Activated B cell treated with CpG ODN at 0.5 μM for 24 hours (primary cell): ENCODE results near the gene RGP1. TPM values are rescaled to one million over a fixed set of nuclear protein-coding genes. Genes with fewer than 3 reads are reported as not detected.

Source experiments
- ATAC-seq: fragments of 200-7000 bp; cut with Tn5 transposase; one replicate; pipeline ENCODE4 v1.10.0; 2021; ENCODE audit warnings: low read depth, mild to moderate bottlenecking, moderate library complexity
- CTCF ChIA-PET: fragments of 350-600 bp; sonication (Branson Sonifier 250); formaldehyde crosslinking; loops from one replicate; lab custom pipeline; 2021; ENCODE audit warnings: antibody characterized with exemption; lab: Charles Lee
- POLR2A ChIA-PET: fragments of 350-600 bp; sonication (Branson Sonifier 250); formaldehyde crosslinking; loops from one replicate; lab custom pipeline; 2021; ENCODE audit warnings: antibody characterized with exemption; lab: Charles Lee
- DNase-seq: peaks from one replicate; pipeline ENCODE4 v3.0.0; 2022
- H3K27ac Mint-ChIP-seq: one replicate; pipeline ENCODE4 v1.8.0; 2020; ENCODE audit warnings: mixed read lengths
- H3K27me3 Mint-ChIP-seq: one replicate; pipeline ENCODE4 v1.8.0; 2021; ENCODE audit warnings: mixed read lengths
- H3K36me3 Mint-ChIP-seq: one replicate; pipeline ENCODE4 v1.8.0; 2021; ENCODE audit warnings: low read depth, mixed read lengths
- H3K4me1 Mint-ChIP-seq: one replicate; pipeline ENCODE4 v1.8.0; 2021; ENCODE audit warnings: mixed read lengths
- H3K4me3 Mint-ChIP-seq: one replicate; pipeline ENCODE4 v1.8.0; 2020; ENCODE audit warnings: mild to moderate bottlenecking, mixed read lengths
- H3K9me3 Mint-ChIP-seq: one replicate; pipeline ENCODE4 v1.8.0; 2020; ENCODE audit warnings: mixed read lengths
- intact Hi-C: fragments of 100-400 bp; cut with micrococcal nuclease; formaldehyde crosslinking; loops from one replicate; pipeline ENCODE4 v1.15.1; 2024
- total RNA-seq: library from RNA; stranded (reverse); gene quantifications from 2 replicates; pipeline ENCODE4 v1.2.3, GENCODE V29; 2022
- TF ChIP-seq, protein P1 (sequence below): fragments of 200-600 bp; IDR thresholded peaks from one replicate; pipeline ENCODE4 v1.8.0; 2022; ENCODE audit warnings: antibody characterized with exemption, mild to moderate bottlenecking

The RGP1 gene
- total RNA-seq, 1 donor from 2014 or later: 25.4 TPM

DNA sequence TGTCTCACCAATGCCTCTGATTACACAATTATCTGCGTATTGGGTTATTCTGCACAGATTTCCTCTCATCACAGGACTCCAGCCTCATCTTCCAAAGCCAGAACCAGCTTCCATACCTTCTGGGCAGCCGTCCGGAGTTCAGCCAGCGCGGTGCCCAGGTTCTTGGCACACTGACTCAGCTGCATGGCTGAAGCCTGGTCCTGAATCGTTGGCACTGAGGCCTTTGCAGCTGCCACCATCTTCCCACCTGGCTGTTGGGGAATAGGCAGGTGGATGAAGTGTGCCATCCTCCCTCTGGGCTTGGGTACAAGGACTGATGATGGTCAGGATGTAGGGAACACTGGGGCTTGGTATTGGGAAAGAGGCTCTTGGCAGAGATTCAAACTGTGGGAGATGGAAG, 35.0 kb upstream of the RGP1 start:
- Mint-ChIP-seq H3K4me1 (peaks cover 15% of the 10 kb centered on the region), H3K27me3 (no peaks in the 10 kb centered on the region), H3K9me3 (no peaks in the 10 kb centered on the region), H3K36me3 (peaks cover 89% of the 10 kb centered on the region), H3K4me3 (no peak overlapping the region), H3K27ac (no peak overlapping the region)
- intact Hi-C loops: no loop called here
- ChIA-PET CTCF (interaction anchor here (2.5 kb wide), 1 partner anchor 18 kb away, joined by 8 read pairs; no protein-coding TSS in a partner anchor), POLR2A (no interaction called here)
- ATAC-seq: no peak
- TF ChIP-seq, protein P1, sequence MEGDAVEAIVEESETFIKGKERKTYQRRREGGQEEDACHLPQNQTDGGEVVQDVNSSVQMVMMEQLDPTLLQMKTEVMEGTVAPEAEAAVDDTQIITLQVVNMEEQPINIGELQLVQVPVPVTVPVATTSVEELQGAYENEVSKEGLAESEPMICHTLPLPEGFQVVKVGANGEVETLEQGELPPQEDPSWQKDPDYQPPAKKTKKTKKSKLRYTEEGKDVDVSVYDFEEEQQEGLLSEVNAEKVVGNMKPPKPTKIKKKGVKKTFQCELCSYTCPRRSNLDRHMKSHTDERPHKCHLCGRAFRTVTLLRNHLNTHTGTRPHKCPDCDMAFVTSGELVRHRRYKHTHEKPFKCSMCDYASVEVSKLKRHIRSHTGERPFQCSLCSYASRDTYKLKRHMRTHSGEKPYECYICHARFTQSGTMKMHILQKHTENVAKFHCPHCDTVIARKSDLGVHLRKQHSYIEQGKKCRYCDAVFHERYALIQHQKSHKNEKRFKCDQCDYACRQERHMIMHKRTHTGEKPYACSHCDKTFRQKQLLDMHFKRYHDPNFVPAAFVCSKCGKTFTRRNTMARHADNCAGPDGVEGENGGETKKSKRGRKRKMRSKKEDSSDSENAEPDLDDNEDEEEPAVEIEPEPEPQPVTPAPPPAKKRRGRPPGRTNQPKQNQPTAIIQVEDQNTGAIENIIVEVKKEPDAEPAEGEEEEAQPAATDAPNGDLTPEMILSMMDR: no peak
- DNase-seq: no peak

DNA sequence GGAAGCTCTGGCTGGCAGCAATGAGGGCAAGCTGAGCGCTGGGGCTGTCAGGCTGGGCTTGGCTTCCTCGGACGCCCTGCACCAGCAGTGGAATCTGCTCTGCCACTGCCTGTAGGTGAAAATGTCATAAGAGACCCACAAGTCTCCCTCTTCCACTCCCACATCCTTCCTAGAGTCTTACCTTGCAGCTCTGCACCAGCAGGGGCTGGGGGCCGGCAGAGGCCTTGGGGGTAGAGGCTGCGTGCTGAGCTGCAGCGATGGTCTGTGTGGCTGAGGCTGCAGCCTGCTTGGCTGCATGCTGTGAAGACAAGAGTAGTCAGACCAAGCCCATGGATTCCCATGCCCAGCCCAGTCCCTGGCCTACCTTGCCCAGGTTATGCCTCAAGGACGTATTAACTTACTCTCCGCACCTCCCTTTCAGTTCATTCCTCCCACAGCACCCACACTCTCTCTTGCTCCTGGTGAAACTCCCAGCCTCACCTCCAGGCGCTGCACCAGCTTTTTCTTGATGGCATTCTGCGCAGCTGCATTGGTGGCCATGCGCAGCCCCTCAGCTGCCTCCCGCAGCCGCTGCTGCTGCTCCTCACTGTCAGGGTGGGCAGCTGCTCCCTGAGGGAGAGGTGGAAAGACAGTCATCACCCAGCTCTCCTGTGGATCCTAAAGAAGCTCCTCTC, 34.4 kb upstream of the RGP1 start:
- no peak for ATAC-seq
- Mint-ChIP-seq H3K9me3 (no peaks in the 10 kb centered on the region), H3K4me1 (peaks cover 20% of the 10 kb centered on the region), H3K27ac (no peak overlapping the region), H3K4me3 (no peak overlapping the region), H3K27me3 (no peaks in the 10 kb centered on the region), H3K36me3 (peaks cover 94% of the 10 kb centered on the region)
- DNase-seq: no peak
- CTCF ChIA-PET: interaction anchor here (2.5 kb wide), 1 partner anchor 18 kb away, joined by 8 read pairs; no protein-coding TSS in a partner anchor
- intact Hi-C loops: loop anchor here (5.0 kb wide), 1 partner anchor 32 kb away; no protein-coding TSS in a partner anchor
- TF ChIP-seq, protein P1: no peak
- POLR2A ChIA-PET: no interaction called here

DNA sequence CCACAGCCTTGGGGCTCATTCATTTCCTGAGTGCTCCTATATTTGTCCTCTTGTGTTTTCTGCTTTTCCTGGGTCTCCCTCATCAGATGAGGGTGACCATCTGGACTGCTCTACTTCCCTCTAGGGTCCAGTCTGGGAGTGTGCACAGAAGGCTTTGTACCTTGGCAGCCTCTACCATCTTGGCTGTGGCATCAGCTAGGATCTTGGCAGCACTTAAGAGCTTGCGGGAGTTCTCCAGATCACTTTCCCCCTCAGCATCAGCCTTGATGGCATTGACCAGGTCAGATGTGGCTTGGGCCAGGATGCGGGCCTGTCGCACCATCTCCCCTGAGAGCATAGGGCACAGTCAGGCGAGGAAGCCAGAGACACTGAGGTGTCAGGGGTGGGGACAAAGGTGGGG, 32.9 kb upstream of the RGP1 start:
- H3K36me3 Mint-ChIP-seq: peaks cover 98% of the 10 kb centered on the region
- ATAC-seq (no peak), DNase-seq (no peak)
- CTCF ChIA-PET: interaction anchor here (2.0 to 2.5 kb wide), 2 partner anchors 14 to 20 kb away, joined by 6 to 8 read pairs; no protein-coding TSS in a partner anchor
- no peak overlapping the region for H3K27ac Mint-ChIP-seq
- POLR2A ChIA-PET: interaction anchor here (1.3 kb wide), 1 partner anchor 16 kb away, joined by 3 read pairs; the partner anchor contains the start of genes CREB3 and TLN1
- TF ChIP-seq, protein P1: no peak
- no peaks in the 10 kb centered on the region for H3K27me3 Mint-ChIP-seq
- intact Hi-C loops: loop anchor here (5.0 kb wide), 1 partner anchor 34 kb away; no protein-coding TSS in a partner anchor
- H3K9me3 Mint-ChIP-seq: no peaks in the 10 kb centered on the region
- no peak overlapping the region for H3K4me3 Mint-ChIP-seq
- peaks cover 26% of the 10 kb centered on the region for H3K4me1 Mint-ChIP-seq

DNA sequence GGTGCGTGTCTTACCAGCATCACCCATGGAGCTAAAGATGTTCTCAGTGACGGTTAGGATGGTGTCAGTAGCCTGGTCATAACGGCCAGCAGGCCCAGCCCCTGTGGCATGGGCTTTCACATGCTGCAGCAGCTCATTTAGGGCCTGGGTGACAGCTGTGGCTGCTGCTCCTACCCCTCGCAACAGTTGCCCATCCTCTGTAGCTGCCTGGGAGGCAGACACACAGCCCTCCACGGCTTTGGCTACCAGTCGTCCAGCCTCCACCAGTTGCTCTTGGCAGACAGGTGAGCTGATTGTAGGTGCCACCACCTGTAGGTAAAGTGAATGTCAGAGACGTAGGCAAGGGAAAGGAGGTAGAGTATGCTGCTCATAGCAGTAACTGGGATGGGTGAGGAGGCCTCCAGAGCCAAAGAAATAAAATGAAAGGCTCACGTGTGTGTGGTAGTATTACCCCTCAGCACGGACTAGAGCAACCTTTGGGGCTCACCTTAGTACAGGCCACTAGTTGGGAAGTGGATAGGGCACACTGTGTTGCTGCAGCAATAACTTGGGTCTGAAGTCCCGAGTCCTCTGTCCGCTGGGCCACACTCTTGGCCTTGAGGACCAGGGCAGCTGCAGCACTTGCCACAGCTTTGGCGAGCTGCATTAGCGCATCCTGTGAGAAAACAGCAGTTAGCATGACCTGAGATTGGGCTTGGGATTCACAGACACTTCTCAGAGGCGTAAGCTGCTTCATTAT, 31.8 kb upstream of the RGP1 start:
- H3K36me3 Mint-ChIP-seq: peaks cover 98% of the 10 kb centered on the region
- intact Hi-C loops: loop anchor here (5.0 kb wide), 1 partner anchor 35 kb away; no protein-coding TSS in a partner anchor
- H3K27ac Mint-ChIP-seq: peak overlapping the region; percentile 56
- CTCF ChIA-PET: interaction anchor here (2.0 to 3.1 kb wide), 2 partner anchors 13 to 21 kb away, joined by 6 to 19 read pairs; no protein-coding TSS in a partner anchor
- no peaks in the 10 kb centered on the region for H3K9me3 Mint-ChIP-seq
- H3K27me3 Mint-ChIP-seq: no peaks in the 10 kb centered on the region
- no peak for DNase-seq
- no peak for ATAC-seq
- peaks cover 26% of the 10 kb centered on the region for H3K4me1 Mint-ChIP-seq
- no peak overlapping the region for H3K4me3 Mint-ChIP-seq
- POLR2A ChIA-PET: interaction anchor here (1.0 to 3.3 kb wide), 3 partner anchors 14 to 29 kb away, joined by 3 to 38 read pairs (median 3); partner anchors contain the start of genes CREB3 and TLN1
- TF ChIP-seq, protein P1: no peak
